Activated gamma-delta T cell (primary cell): ENCODE results near the gene TUBGCP6.

Experiments used
- DNase-seq: peaks from one replicate; lab custom pipeline; 2025; lab: John Stamatoyannopoulos, UW

Gene TUBGCP6

DNA sequence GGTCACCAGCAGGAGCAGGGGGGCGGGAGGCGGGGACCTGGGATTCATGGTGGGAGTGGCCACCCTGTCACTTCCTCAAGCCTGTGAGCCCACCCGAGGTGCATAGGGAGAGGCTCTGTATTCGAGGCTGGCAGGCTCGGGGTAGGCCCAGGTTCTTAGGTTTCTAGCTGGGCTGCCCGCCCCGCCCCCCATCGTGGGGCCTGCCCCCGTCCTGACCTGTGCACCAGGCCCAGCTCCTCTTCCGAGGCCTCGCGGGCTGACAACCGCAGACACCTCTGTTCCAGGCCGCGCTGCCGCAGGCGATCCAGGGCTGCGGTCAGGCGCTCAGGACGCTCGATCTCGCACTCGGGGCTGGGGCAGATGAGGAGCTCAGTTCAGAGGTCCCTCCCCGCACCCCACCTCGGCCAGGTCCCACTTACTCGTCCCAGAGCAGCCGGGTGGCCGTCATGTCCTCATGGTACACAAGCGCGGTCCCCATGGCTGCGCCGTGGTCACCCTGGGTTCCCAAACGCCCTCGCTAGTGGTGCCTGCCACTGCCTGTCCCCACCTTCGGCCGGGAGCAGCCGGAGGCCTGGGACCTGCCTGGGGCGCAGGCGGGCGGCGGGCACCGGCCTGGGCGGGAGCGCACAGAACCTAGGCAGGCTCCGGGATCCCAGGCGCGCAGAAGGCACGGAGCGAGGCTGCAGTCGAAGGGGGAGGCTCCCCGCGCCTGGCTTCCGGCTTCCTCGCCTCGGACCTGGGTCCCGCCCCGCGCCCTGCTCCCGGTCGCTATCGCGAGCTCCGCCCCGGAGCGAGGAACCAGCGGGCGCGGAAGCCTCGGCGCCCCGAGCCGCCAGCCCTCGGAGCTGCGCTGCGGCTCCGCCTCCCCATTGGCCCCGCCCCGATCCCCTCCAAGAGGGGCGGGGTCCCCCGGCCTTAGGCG, 6.0 kb upstream of the TUBGCP6 start, which contains the start of gene HDAC10:
HDAC10 (minus strand) TSS at position 711 of the 922 bp plus-strand sequence; CDS start at position 478, 233 bp downstream.
- peak; percentile 60 for DNase-seq

DNA sequence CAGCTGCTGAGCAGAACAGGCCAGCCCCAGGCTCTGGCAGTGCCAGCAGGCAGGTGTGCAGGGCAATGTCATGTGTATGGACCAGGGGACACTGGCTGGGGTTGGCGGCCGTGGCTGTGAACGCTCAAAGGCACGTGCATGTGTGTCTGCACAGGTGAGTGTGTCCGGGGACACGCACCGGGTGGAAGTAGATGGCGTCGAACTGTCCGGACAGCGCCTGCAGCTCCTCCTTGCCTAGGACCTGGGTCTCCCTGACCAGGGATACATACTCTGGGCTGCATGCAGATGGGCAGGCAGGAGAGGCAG, 5.4 kb upstream of the TUBGCP6 start:
- DNase-seq, result no peak

DNA sequence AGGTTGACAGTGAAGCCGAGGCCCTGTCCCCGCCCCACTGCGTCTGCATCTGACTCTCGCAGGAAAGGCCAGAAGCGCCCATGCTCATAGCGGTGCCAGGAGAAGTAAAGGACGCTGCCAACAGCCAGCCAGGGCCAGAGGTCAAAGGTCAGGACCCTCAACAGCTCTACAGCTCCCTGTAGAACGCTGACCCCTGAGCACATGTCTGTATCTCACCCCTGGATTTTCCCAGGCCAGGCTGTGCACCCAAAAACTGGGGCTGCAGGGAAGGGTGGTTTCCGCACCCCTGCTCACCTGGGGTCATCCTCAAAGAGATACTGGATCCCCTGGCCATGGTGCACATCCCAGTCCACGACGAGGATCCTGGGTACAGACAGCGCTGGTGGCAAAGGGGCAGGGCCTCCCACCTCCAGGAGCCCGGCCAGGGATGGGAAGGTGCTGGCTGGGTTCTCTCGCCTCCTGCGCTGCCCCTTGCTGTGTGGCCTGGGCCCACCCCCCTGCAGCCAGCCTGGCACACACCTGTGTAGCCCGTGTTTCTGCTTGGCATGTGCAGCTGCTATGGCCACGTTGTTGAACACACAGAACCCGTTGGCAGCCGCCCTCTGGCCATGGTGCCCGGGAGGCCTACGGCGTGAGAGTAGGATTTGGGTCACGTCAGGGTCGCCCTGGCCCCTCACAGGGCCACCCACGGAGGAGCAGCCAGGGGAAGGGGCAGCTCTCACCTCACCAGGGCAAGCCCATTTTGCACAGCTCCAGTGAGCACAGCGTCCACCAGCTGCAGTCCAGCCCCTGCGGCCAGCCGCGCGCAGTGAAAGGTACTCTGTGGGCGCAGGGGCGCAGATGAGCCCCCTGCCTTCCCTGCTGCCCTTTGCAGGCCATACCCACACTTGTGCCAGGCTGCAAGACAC, 4.8 kb upstream of the TUBGCP6 start:
- no peak for DNase-seq

DNA sequence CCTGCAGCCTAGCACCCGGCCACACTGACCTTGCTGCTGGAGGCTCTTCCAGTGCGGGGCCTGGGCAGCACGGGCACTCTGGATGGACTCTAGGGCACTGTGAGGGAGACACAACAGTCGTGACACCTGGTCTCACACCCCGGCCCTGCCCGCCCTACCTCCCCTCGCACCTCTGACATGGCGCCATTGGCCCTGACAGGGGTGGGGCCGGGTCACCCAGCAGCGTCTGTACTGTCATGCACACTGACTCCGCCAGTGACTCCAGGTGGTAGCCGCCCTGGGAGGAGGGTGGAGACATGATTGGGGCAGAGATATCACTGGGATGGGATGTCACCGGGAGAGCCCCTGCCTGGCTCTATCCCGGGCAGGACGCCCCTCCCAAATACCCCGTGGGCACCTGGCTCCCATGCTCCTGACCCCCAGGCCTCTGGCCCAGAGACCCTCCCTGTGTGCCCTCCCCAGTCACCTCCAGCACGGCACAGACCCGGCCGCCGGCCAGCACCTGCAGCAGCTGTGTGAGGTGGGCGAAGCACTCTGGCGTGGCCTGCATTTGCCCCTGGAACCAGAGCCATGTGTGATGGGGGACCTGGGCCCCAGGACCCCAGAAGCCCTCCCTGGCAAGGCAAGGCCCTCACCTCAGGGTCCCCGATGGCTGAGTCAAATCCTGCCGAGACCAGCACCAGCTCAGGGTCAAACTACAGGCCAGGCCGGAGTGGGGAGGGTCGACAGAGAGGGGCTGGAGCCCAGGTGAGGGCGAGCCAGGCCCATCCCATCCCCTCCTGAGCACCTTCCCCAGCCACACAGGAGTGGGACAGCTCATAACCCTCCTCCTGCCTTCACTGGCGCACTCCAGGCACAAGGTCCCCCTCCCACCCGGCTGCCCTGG, 3.6 kb upstream of the TUBGCP6 start:
- no peak for DNase-seq

DNA sequence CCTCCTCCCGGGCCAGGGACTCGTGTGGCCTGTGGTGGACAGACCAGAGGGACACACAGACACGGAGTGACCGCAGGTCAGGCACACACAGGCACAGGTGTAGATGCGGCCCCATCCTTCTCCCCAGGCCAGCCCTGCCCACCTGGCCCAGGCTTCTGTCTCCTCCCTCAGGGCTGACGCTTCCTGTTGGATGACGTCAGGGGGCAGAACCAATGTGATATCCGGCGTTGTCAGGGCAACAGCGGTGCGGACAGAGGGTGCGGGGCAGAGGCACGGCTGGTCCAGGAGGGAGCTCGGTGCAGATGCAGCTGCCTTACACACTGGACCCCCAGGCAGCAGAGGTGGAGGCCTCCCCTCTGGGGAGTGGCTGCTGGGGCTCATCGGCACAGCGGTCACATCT, 2.9 kb upstream of the TUBGCP6 start:
- DNase-seq, result no peak

DNA sequence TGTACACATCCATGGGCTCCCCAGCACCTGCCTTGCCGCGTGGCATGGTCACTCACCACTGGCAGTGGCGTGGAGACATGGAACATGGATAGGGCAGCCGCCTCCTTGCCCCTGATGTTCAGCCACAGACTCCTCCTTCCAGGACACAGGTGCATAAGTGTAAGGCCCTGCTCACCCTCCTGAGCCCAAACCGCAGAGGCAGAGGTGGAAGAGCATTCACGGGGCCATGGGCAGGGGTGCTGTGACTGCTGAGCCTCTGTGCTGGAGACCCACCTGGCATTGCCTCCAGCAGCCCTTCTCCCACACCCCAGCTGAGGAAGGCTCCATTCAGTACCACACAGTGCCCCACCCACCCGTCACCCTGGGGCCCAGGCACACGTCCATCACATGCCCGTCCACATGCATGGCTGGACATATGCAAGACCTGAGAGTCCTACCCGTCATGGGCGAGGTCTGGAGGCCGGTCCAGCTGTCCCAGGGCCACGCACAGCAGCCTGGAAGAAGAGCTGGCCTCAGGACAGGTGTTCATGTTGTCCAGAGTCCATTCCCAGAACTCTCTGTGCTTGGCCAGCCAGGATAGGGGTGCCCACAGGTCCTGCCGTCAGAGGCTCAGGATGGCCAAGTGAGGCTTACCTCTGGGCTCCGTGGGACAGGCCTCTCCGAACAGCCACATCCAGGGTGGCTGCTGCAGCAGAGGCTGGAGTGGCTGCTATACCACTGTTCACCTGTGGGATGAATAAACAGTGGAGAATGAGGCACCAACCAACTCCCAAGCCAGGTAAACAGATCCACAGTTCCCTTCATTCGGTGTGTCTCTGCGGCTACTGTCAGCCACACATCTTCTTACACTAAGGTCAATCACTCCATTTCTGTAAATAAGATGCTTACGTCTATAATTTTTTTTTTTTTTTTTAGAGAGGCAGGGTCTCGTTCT, 1.7 kb upstream of the TUBGCP6 start:
- DNase-seq, result no peak

DNA sequence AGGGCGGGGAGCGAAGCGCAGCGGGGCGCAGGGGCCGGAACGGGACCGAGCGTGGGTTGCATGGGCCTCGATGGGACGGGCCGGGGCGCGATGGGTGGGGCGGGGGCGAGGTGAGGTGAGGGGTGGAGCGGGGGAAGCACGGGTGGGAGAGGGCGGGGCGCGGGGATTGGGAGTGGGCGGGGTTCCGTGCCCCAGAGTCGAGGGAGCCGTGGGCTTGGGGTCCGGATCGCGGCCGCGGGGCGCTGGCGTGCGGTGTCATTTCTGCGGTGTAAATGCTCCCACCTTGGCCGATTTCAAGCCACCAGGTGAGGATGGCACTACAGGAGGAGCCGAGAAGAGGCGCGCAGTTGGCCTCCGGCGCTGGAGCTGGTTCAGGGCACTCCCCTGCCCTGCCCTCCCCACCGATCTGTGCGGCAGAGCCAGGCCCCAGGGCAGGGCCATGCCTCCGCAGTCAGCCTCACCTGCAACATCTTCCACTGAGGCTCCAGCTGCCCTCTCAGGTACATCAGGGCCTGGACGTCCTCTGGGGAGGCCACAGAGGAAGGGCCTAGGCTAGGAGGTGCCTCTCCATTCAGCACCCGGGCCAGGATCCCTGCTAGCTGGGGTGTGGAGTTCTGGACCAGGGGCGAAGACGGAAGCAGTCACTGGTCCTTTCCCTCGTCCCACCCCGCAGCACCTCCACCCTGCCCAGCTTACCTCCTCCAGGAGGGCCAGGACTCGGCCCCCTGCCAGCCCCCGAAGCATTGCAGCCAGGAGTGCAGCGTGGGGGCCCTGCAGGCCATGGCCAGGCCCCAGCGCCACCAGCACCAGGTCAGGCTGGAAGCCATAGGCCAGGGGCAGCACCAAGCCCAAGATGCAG, 620 bp upstream of the TUBGCP6 start:
- DNase-seq, result no peak

DNA sequence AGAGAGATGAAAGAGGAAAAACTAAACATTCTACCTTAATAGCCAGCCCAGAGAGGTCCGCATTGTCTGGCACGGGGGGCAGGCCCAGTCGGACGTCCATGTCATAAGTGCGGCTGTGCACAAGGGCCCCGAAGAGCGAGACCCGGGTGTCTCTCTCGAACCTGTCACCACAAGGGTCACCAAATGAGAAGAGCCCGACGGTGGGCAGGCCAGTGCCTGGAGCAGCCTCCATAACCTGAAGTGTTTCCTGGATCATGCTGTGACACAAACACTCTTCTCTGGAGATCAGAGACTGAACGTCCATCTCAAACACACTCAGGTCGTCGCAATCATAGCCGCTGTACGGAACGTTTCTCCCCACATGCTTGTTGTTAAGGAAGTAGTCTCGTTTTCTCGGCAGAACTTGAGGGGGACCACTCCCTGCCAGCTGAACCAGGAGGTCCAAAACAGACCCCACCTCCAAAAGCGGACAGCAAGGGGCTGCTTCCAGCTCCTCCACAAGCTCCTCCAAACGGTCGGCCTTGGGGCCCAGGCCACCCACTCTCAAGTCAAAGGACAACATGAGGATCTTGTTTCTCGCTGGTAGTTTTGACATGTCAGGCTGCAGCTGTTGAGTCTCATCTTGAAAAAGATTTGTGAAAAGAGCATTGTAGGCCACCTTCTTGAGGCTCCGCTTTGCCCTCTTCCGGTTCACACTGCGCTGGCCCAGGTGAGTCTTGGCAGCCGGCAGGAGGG, 971 bp downstream of the TUBGCP6 start:
- no peak for DNase-seq

DNA sequence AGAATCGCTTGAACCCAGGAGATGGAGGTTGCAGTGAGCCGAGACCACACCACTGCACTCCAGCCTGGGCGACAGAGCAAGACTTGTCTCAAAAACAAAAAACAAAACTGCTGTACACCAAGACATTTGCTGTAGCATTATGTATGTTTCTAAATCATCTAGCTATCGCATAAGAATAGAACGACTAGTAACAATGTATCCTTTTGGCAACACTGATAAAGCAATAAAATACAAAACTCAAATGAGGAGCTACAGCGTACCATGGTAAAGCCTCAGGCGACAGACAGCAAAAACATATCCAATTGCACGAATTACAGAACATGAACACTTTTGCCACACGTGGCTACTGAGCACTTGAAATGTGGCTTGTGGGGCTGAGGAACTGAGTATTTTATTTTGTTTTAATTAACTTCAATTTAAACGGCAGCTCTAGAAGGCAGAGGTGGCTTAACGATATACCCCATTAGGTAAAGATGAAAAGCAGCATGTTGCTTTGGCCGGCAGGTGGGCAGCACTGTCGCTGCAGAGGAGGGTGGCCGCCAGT, 2.3 kb downstream of the TUBGCP6 start:
- DNase-seq, result no peak

DNA sequence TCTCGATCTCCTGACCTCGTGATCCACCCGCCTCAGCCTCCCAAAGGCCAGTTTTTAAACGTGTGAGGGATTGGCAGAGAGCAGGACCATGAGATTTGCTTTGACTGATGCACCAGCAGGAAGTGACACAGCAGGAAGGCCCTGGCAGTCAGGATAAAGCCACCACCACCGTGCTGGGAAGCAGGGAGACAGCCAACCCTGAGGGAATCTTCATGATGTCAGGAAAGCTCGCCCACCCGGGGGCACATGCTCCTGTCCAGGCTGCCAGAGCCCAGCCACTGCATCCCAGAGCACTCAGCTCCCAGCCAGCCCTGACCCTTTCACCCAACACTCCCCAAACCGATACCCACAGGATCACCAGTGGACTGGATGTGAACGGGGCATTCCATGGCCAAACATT, 6.1 kb downstream of the TUBGCP6 start:
- DNase-seq, result no peak

DNA sequence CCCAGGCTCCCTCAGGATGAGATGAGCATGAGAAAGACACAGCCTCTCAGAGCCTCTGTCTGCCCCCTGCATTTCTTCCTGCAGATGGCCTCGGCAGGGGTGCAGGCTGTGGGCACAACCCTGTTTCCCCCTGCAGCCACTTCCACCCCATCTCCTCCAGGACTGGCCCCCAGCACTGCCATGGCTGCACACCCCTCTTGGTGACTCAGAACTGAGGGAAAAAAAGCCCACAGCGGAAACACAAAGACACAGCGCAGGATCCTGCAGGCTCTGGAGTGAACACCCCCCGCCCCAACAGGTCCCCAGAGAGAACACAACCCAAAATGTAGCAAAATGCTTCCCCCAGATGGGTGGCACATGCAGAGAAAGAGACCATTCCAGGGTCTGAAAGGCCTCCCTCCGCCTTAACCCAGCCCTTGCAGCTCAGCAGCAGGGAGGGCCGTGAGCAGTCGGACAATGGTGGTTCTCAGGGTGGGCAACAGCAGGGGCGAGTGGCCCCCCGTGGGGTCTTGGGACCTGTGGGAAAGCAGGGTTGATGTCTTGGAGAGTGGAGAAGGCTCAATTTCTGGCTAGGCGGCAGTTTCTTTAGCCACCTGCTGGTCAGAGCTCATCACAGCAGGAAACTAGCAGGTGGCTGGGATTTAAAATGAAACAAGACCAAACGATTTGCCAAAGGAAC, 8.0 kb downstream of the TUBGCP6 start:
- DNase-seq, result no peak

DNA sequence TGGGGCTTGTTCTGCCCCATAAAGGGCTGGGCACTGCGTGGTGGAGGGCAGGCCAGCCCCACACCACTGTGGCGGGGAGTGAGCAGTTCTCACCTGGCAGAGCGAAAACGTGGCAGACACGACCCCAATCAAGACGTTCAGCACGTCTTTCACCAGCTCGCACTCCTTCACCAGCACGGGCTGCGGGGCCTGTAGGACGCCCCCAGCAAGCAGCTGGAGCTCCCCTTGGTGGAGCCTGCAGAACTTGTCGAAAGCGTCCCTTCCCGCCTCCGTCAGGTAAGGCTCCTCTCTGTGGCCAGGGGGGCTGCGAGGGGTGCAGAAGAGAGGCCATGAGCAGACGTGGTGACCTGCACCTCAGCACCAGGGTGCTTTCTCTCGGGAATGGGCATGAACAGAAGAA, 11.6 kb downstream of the TUBGCP6 start:
- DNase-seq, result no peak

DNA sequence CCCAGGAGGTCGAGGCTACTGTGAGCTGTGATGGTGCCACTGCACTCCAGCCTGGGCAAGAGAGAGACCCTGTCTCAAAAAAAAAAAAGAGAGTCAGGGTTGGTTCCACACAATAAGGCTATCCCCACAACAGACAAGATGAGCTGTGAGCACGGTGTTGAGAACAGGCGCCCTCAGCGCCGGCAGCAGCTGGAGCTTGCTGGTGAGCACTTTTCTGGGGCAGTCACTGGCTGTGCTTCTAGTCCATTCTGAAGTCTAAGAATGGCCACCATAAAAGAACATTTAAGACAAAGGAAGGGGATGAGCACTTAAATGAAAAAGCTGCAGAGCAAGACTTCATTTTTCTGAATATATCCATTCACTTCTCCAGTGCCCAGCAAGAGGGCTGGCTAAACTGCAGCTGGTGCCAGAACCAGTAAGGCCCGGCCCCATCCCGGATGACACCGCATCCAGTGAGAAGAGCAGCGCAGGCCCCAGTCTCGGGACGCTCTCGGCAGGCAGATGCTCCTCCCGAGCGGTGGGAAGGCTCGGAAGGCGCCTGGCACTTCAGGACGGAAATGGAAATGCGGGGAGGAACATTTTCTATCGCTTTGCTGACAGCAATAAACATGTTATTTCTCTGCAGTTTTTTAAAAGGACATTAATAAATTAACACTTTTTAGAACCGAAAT, 12.2 kb downstream of the TUBGCP6 start:
- no peak for DNase-seq

DNA sequence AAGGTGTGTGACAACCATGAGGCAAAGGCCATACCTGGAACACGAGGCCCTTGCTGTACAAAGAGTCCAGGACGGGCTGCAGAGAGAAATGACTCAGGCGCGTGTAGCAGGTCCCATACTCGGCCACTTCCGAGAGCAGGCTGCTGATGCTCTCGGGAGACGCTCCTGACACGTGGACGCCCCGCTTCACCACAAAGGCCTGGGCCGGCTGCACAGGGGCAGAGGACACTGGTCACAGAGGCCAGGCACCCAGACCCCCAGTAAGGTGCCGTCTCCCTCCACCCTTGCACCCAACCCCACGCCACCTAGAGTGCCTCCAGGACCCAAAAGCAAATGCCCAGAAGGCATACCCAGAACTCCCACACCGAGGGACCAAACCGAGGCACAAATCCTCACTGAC, 15.5 kb downstream of the TUBGCP6 start:
- no peak for DNase-seq

DNA sequence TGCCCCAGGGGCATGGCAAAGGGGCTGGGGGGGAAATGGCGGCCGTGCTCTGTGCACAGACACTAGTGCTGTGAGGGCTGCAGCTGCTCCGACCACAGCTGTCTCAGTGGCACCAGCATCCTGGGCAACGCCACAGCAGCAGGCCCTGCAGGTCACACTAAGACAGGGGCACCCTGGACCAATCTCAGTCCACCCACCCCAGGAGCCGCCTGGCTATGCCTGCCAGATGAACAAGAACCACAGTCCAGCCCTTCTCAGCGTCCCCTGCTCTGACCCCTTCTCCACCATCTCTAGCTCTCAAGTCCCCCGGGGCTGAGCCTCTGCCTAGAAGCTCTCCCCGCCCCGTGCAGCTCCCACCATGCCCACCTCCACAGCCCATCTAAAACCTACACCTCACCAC, 16.5 kb downstream of the TUBGCP6 start:
- no peak for DNase-seq

DNA sequence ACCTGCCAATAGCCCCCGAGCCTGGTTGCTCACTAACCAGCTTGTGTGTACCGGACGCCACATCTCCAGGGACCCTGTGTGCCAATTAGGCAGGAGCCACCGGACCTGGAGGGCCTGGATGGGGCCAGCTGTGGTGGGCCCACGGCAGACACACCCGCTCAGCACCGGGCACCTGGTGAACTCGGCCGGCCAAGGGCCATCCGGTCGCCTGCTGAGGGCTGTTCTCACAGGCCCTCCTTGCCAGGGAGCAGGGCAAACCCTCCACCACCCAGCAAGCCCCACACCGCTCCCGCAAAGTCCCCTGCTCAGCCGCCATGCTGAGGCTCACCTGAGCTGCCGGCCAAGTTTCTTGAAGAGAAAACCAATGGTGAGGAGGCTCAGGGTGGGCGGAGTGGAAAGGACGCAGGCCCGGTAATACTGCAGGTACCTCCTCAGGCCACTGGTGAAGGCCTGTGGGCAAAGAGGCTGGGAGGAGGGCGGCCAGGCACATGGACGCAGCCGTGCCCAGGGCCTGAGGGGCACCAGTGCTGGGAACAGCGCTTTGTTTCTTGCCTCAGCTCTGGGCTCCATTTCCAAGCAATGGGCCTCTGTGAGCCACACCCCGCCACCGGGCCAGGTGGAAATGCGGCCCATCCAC, 17.1 kb downstream of the TUBGCP6 start:
- DNase-seq, result no peak

DNA sequence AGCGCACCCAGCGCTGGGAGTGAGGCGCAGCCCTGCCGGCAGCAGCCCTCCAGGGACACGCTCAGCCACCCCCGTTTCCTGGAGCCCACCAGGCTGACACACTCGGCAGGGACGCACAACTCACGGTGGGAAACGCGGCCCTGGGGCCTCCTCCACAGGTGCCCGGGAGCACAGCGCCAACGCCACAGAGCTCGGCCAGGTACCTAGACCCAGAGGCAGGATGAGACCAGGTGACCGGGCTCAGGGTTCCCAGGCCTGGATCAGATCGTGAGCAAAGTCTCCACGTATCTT, 18.0 kb downstream of the TUBGCP6 start:
- no peak for DNase-seq
